NT2/D1 (cell line): ENCODE data around the gene ALOX5.
A peak's percentile ranks its signal among the peaks of the same experiment; 100 is the strongest.

Experiments used
- DNase-seq: peaks from one replicate; pipeline ENCODE4 v3.0.0-alpha.2; 2011; ENCODE audit warnings: low read depth, low spot score
- H3K27me3 ChIP-seq: 2 replicates; pipeline ENCODE4 v1.6.0; 2011; ENCODE audit warnings: mild to moderate bottlenecking; ENCODE audit not compliant: insufficient read length, insufficient read depth
- H3K36me3 ChIP-seq: 2 replicates; pipeline ENCODE4 v1.6.1; 2011; ENCODE audit warnings: mild to moderate bottlenecking, low read length, mixed read lengths; ENCODE audit not compliant: insufficient read depth, insufficient read length
- H3K4me1 ChIP-seq: 2 replicates; pipeline ENCODE4 v1.5.1; 2011; ENCODE audit not compliant: insufficient read depth, insufficient read length
- H3K4me3 ChIP-seq: 2 replicates; pipeline ENCODE4 v1.5.1; 2011; ENCODE audit warnings: low read depth; ENCODE audit not compliant: insufficient read length
- H3K9ac ChIP-seq: 2 replicates; pipeline ENCODE4 v1.6.0; 2011; ENCODE audit warnings: low read depth; ENCODE audit not compliant: insufficient read length
- H3K9me3 ChIP-seq: 2 replicates; pipeline ENCODE4 v1.5.1; 2011; ENCODE audit warnings: mild to moderate bottlenecking, low read length; ENCODE audit not compliant: insufficient read depth
- SUZ12 ChIP-seq: IDR thresholded peaks from 2 replicates; pipeline ENCODE4 v1.6.1; 2011; ENCODE audit not compliant: insufficient read length, insufficient read depth; ENCODE audit errors: extremely low read depth
- YY1 ChIP-seq: IDR thresholded peaks from 2 replicates; pipeline ENCODE4 v1.6.1; 2011; ENCODE audit not compliant: insufficient read length, insufficient read depth
- ZNF274 ChIP-seq: IDR thresholded peaks from 2 replicates; pipeline ENCODE4 v1.6.1; 2011; ENCODE audit warnings: mild to moderate bottlenecking, low read depth, low read length

Gene ALOX5

DNA sequence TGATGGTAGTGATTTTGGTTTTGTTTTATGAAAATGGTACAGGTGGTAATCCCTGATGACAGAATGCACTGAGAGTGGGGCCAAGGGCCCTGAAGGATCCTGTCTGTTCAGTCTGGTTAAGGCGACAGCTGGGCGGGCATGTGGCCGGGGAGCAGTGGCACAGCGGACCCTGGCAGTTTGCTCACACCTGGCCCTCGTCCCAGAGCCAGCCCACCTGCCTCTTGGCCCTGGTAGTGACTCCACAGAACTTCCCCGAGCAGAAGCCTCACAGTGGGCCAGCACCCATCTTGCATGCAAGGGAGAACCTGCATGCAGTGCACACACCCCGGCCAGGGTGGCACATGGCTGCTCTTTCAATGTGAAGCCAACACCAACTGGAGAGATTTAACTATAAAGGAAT is 82.8 kb downstream of the ALOX5 start:
- no peak for DNase-seq
- TF ChIP-seq SUZ12 (no peak), YY1 (no peak), ZNF274 (no peak)
- Histone ChIP-seq H3K27me3 (no peaks in the 10 kb centered on the region), H3K36me3 (peaks cover 5% of the 10 kb centered on the region), H3K9me3 (no peaks in the 10 kb centered on the region), H3K4me1 (peaks cover 3% of the 10 kb centered on the region), H3K4me3 (no peak overlapping the region), H3K9ac (no peak overlapping the region)

DNA sequence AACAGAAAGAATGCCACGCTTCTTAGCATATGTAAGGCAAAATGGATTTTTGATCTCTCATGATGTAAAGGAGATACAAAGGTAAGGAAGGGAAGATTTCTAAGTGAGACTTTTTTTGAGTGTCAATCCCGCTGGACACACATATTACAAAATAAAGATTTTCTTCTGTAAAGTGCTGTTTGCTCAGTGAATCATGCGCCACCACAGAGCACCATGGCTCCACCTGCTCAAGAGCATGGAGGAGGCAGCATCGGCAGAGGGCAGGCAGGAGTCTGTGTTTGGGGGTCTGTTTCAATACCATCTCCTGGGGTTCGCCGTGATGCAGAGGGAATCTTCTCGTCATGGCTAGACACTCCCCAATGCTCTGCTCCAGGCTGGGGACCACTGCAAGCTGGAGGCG is 83.5 kb downstream of the ALOX5 start:
- no peak for TF ChIP-seq YY1
- TF ChIP-seq SUZ12 = no peak
- TF ChIP-seq ZNF274 = no peak
- Histone ChIP-seq H3K27me3 (no peaks in the 10 kb centered on the region), H3K4me1 (peaks cover 3% of the 10 kb centered on the region), H3K9me3 (no peaks in the 10 kb centered on the region), H3K9ac (no peak overlapping the region), H3K36me3 (peaks cover 5% of the 10 kb centered on the region), H3K4me3 (no peak overlapping the region)
- DNase-seq = no peak

DNA sequence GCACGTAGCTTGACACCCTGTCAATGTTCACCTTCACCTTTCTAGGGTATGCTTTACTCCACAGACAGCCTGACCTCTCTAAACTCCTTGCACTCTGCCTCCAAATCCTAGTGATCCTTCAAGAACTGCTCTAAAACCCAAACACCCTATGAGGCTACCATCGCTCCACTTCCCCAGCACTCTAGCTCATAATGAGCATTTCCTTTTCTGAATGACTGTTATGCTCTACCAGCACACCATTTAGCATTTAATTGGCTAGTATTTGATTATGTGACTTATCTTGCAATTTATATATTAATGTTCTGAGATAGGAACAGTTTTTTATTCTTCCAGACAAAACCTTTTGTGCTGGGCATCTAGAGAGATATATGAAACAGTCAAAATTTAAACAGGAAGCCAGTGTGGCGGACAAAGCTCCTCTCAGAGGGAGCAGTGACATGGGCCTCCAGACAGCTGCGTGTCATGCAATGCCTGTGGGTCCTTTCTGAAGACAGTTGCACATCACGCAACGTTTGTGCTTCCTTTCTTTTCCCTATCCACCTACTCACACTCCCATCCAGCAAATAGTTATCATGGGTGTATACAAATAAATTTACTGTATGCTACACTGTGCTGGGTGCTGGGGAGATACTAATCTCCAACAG is 86.3 kb downstream of the ALOX5 start:
- H3K9me3 ChIP-seq = no peaks in the 10 kb centered on the region
- TF ChIP-seq SUZ12 (no peak), ZNF274 (no peak), YY1 (no peak)
- DNase-seq = no peak
- peaks cover 5% of the 10 kb centered on the region for H3K36me3 ChIP-seq
- H3K4me3 ChIP-seq = no peak overlapping the region
- H3K4me1 ChIP-seq = peaks cover 4% of the 10 kb centered on the region
- H3K27me3 ChIP-seq = no peaks in the 10 kb centered on the region
- no peak overlapping the region for H3K9ac ChIP-seq

DNA sequence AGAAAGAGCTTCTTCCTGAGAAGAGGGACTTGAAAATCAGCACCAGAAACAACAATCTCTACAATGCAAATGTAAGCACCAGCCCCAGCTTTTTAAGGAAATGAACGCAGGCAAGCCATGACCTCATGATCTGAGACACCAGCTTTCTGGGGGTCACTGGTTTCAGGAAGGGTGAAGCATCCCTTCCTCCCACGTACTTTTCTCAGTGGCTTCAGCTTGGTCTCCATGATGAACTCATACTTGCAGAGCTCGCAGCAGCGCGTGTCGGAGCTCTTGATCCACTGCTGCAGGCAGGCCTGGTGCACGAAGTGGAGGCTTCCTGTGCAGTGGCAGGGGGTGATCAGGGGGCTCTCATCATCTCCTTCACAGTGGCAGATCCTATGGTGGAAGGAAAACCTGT is 87.0 kb downstream of the ALOX5 start:
- no peak overlapping the region for H3K4me3 ChIP-seq
- no peak overlapping the region for H3K9ac ChIP-seq
- no peak for TF ChIP-seq ZNF274
- no peak for TF ChIP-seq YY1
- TF ChIP-seq SUZ12 = no peak
- no peaks in the 10 kb centered on the region for H3K27me3 ChIP-seq
- DNase-seq = no peak
- H3K36me3 ChIP-seq = peaks cover 5% of the 10 kb centered on the region
- H3K9me3 ChIP-seq = no peaks in the 10 kb centered on the region
- peaks cover 4% of the 10 kb centered on the region for H3K4me1 ChIP-seq

DNA sequence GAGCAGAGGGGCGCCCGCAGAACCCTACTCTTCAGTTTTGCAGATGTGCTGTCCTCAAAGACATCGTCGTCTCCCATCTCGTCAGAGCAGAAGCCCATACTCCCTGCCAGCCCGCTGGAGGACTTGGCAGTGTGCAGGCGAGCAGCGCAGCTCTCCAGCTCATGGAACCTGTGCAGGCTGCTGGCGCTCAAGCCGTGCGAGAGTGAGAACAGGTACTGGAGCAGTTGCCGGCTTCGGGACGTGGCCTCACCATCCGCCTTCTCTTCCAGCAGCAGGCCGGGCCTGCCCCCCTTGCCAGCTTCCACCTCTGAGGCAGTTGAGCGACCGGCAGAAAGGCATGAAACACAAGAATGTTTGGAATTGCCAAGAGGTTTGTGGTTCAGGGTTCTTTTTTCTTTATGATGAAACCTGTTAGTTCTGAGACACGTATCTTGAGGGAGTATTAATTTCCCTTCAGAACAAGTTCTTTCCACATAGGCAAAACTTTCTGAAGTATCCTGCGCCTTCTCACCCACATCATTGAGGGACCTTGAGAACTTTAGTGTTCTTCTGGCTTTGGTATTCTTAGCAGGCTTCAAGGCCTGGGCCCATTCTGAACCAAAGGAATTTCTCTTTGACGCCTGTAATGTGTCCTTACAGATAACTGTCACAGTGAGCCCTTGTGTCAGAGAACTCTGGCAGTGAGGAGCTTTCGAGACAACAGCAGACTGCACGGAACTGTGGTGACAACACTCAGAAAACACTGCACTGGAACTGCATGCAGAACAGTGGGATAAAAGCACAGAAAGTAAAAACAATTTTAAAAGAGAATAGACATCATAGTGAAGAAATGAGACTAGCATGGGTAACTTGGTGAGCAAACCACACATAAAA is 89.5 kb downstream of the ALOX5 start:
- TF ChIP-seq ZNF274 (no peak), YY1 (no peak), SUZ12 (no peak)
- DNase-seq = no peak
- Histone ChIP-seq H3K4me1 (peaks cover 4% of the 10 kb centered on the region), H3K27me3 (no peaks in the 10 kb centered on the region), H3K9ac (no peak overlapping the region), H3K4me3 (no peak overlapping the region), H3K9me3 (no peaks in the 10 kb centered on the region), H3K36me3 (no peaks in the 10 kb centered on the region)

DNA sequence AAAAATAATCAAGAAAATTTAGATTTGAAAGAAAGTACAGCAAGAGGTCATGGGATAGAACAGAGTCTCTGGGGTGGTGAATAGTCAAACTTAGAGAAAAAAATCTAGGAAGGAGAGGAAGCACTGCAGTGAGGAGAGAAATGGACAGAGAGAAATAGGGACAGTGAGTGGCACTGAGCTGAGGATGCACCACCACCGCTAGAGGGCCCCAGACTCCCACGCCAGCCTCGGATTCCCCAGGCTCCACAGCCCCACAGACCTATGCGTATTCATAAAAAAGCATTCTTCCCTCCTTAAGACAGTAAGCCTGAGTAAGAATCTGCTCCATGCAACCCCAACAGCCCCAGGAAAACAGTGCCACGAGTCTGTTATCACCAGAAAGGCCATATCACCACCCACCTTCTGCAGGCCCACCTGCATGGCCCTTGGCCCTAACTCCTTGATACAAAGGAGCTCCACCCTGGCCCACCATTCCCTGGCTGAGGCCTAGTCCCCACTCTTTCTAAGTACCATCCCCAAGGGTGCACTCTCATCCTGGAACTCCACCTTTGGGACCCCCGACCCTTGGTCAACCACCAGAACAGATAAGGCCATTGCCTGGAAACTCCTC is 91.0 kb downstream of the ALOX5 start:
- Histone ChIP-seq H3K4me1 (peaks cover 4% of the 10 kb centered on the region), H3K27me3 (no peaks in the 10 kb centered on the region), H3K4me3 (no peak overlapping the region), H3K36me3 (no peaks in the 10 kb centered on the region), H3K9me3 (no peaks in the 10 kb centered on the region), H3K9ac (no peak overlapping the region)
- TF ChIP-seq SUZ12 = no peak
- no peak for TF ChIP-seq ZNF274
- no peak for TF ChIP-seq YY1
- DNase-seq = peak; percentile 27

DNA sequence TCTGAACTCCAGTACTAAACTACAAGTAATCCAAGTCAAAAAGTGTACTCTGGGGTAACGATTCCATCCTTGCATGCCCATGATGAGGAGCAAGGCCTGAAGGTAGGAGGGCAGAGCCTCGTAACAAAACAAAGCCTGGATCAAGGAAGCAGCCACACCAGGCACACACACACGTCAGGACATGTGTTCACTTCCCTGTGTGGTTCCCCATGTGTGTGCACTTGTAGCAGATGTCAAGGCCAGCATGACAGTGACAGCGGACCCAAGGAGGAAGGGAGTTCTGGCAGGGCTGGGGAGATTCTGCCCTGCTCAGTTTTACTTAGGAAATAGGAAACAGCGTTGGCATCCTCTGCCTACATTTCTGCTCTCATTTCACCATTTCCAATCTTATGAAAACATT is 92.8 kb downstream of the ALOX5 start:
- H3K4me1 ChIP-seq = peaks cover 4% of the 10 kb centered on the region
- TF ChIP-seq YY1 (no peak), ZNF274 (no peak)
- H3K9me3 ChIP-seq = no peaks in the 10 kb centered on the region
- no peak overlapping the region for H3K4me3 ChIP-seq
- no peak overlapping the region for H3K9ac ChIP-seq
- no peak for DNase-seq
- H3K27me3 ChIP-seq = no peaks in the 10 kb centered on the region
- H3K36me3 ChIP-seq = no peaks in the 10 kb centered on the region
